CD4-positive, CD25-positive, alpha-beta regulatory T cell (primary cell): ENCODE data around the gene BSG. TPM values are rescaled to one million over a fixed set of nuclear protein-coding genes. Genes with fewer than 3 reads are reported as not detected.
"Not testable (repeated sequence)": the region's sequence is repeated elsewhere in the genome, so short reads cannot be mapped to it uniquely, and the experiment has no call there.

ENCODE experiments used
- ATAC-seq, 2 donors: fragments of 150-1000 bp; cut with Tn5 transposase; one replicate each; pipeline ENCODE4 v1.10.0; 2021; ENCODE audit warnings: low read depth in 2 of 2, moderate number of reproducible peaks in 2 of 2, moderate library complexity in 1 of 2
- DNase-seq, 3 donors: peaks; one replicate each; pipeline versions ENCODE4 v3.0.0 to v3.0.0-alpha.2; 2012 to 2022; ENCODE audit warnings: mixed read lengths in 1 of 3
- H3K27ac ChIP-seq: one replicate; pipeline ENCODE4 v1.7.0; 2013; ENCODE audit warnings: mild to moderate bottlenecking, low read length; ENCODE audit not compliant: insufficient read depth, poor library complexity, severe bottlenecking
- H3K27me3 ChIP-seq: one replicate; pipeline ENCODE4 v1.7.0; 2013; ENCODE audit warnings: low read length; ENCODE audit not compliant: control insufficient read depth, insufficient read depth
- H3K36me3 ChIP-seq: one replicate; pipeline ENCODE4 v1.7.0; 2013; ENCODE audit warnings: mild to moderate bottlenecking, low read length, moderate library complexity; ENCODE audit not compliant: control insufficient read depth, insufficient read depth
- H3K4me1 ChIP-seq: 2 replicates; pipeline ENCODE4 v1.7.0; 2013; ENCODE audit warnings: mild to moderate bottlenecking, low read length; ENCODE audit not compliant: insufficient read depth, control insufficient read depth, poor library complexity, severe bottlenecking
- H3K4me3 ChIP-seq: one replicate; pipeline ENCODE4 v1.7.0; 2013; ENCODE audit warnings: low read depth, mild to moderate bottlenecking, low read length, moderate library complexity
- H3K9me3 ChIP-seq, 2 experiments: 1 replicate in 1 of 2; 2 replicates in 1 of 2; pipeline ENCODE4 v1.7.0; 2013; ENCODE audit warnings: low read length in 2 of 2, mild to moderate bottlenecking in 1 of 2, moderate library complexity in 1 of 2; ENCODE audit not compliant: control insufficient read depth in 2 of 2
- H3K27ac Mint-ChIP-seq, 3 donors: one replicate each; pipeline ENCODE4 v1.8.0; 2020 to 2022; ENCODE audit warnings: mild to moderate bottlenecking in 3 of 3, mixed read lengths in 3 of 3, moderate library complexity in 2 of 3
- H3K27me3 Mint-ChIP-seq: one replicate; pipeline ENCODE4 v1.8.0; 2022; ENCODE audit warnings: mild to moderate bottlenecking, mixed read lengths
- H3K36me3 Mint-ChIP-seq: one replicate; pipeline ENCODE4 v1.8.0; 2020; ENCODE audit warnings: mixed read lengths
- H3K4me1 Mint-ChIP-seq, 4 donors: one replicate each; pipeline ENCODE4 v1.8.0; 2020 to 2022; ENCODE audit warnings: mixed read lengths in 4 of 4, mild to moderate bottlenecking in 1 of 4
- H3K4me3 Mint-ChIP-seq, 4 donors: one replicate each; pipeline ENCODE4 v1.8.0; 2020 to 2022; ENCODE audit warnings: mild to moderate bottlenecking in 4 of 4, mixed read lengths in 4 of 4, moderate library complexity in 3 of 4
- H3K9me3 Mint-ChIP-seq, 7 donors: one replicate each; pipeline ENCODE4 v1.8.0; 2020 to 2022; ENCODE audit warnings: mixed read lengths in 7 of 7, mild to moderate bottlenecking in 3 of 7, moderate library complexity in 2 of 7
- polyA plus RNA-seq, 4 donors: library from polyadenylated mRNA; unstranded; fragments of 300-500 nt; fragmentation: Illumina TruSeq; gene quantifications; one replicate each; pipeline ENCODE4 v1.2.3, GENCODE V29; 2021
- total RNA-seq: library from RNA; stranded (reverse); gene quantifications from one replicate; pipeline ENCODE4 v1.2.3, GENCODE V29; 2022

The BSG gene
- total and polyA plus RNA-seq, 5 donors from 2014 or later: 132 to 338 (median 297) TPM

- no peak overlapping the region for H3K4me3 Mint-ChIP-seq
- no peaks in the 10 kb centered on the region for H3K27me3 Mint-ChIP-seq
These were observed 49.4 kb downstream of the BSG start for GRCh38 chr19:621819-622218.

GRCh38 chr19:622666-623065 lies 50.3 kb downstream of the BSG start:
- Mint-ChIP-seq H3K36me3 (peaks cover 9% of the 10 kb centered on the region), H3K27ac (no peak overlapping the region), H3K4me3 (no peak overlapping the region), H3K27me3 (no peaks in the 10 kb centered on the region), H3K4me1 (peaks cover 0 to 3% (median under 1%) of the 10 kb centered on the region in 4 donors), H3K9me3 (no peaks in the 10 kb centered on the region)
- Histone ChIP-seq H3K4me1 (no peaks in the 10 kb centered on the region), H3K9me3 (no peaks in the 10 kb centered on the region), H3K27ac (no peak overlapping the region), H3K36me3 (peaks cover 22% of the 10 kb centered on the region), H3K4me3 (no peak overlapping the region), H3K27me3 (no peaks in the 10 kb centered on the region)
- ATAC-seq: no peak
- no peak for DNase-seq

More at GRCh38 chr19:621819-622218, 49.4 kb downstream of the BSG start:
- H3K4me3 ChIP-seq: no peak overlapping the region
- no peak for ATAC-seq
- H3K4me1 Mint-ChIP-seq: peaks cover 0 to 3% (median under 1%) of the 10 kb centered on the region in 4 donors
- no peaks in the 10 kb centered on the region for H3K4me1 ChIP-seq
- H3K36me3 ChIP-seq: peaks cover 19% of the 10 kb centered on the region
- H3K9me3 Mint-ChIP-seq: no peaks in the 10 kb centered on the region
- H3K27ac Mint-ChIP-seq: no peak overlapping the region
- DNase-seq: no peak
- H3K27me3 ChIP-seq: no peaks in the 10 kb centered on the region
- peaks cover 9% of the 10 kb centered on the region for H3K36me3 Mint-ChIP-seq
- no peaks in the 10 kb centered on the region for H3K9me3 ChIP-seq
- no peak overlapping the region for H3K27ac ChIP-seq

GRCh38 chr19:623175-623916 lies 51.0 kb downstream of the BSG start:
- H3K4me1 ChIP-seq: no peaks in the 10 kb centered on the region
- no peaks in the 10 kb centered on the region for H3K9me3 Mint-ChIP-seq
- ATAC-seq (no peak), DNase-seq (no peak)
- no peaks in the 10 kb centered on the region for H3K9me3 ChIP-seq
- H3K4me3 Mint-ChIP-seq: no peak overlapping the region
- no peaks in the 10 kb centered on the region for H3K27me3 Mint-ChIP-seq
- H3K27me3 ChIP-seq: no peaks in the 10 kb centered on the region
- no peak overlapping the region for H3K27ac Mint-ChIP-seq
- peaks cover 0 to 3% (median under 1%) of the 10 kb centered on the region in 4 donors for H3K4me1 Mint-ChIP-seq
- H3K4me3 ChIP-seq: no peak overlapping the region
- no peak overlapping the region for H3K27ac ChIP-seq
- H3K36me3 Mint-ChIP-seq: peaks cover 11% of the 10 kb centered on the region
- H3K36me3 ChIP-seq: peaks cover 25% of the 10 kb centered on the region

GRCh38 chr19:623974-624373 lies 51.6 kb downstream of the BSG start:
- H3K4me3 Mint-ChIP-seq: no peak overlapping the region
- H3K9me3 Mint-ChIP-seq: no peaks in the 10 kb centered on the region
- peaks cover 0 to 5% (median 1%) of the 10 kb centered on the region in 4 donors for H3K4me1 Mint-ChIP-seq
- no peaks in the 10 kb centered on the region for H3K27me3 Mint-ChIP-seq
- peaks cover 31% of the 10 kb centered on the region for H3K36me3 ChIP-seq
- no peaks in the 10 kb centered on the region for H3K4me1 ChIP-seq
- ATAC-seq: no peak
- peak overlapping the region in 1 of 3 donors; percentile 69 for H3K27ac Mint-ChIP-seq
- H3K9me3 ChIP-seq: no peaks in the 10 kb centered on the region
- no peaks in the 10 kb centered on the region for H3K27me3 ChIP-seq
- DNase-seq: no peak
- peaks cover 12% of the 10 kb centered on the region for H3K36me3 Mint-ChIP-seq
- no peak overlapping the region for H3K4me3 ChIP-seq
- no peak overlapping the region for H3K27ac ChIP-seq

- no peaks in the 10 kb centered on the region for H3K27me3 ChIP-seq
- Mint-ChIP-seq H3K9me3 (no peaks in the 10 kb centered on the region), H3K27me3 (no peaks in the 10 kb centered on the region), H3K4me1 (peaks cover 0 to 6% (median 3%) of the 10 kb centered on the region in 4 donors), H3K36me3 (peaks cover 14% of the 10 kb centered on the region), H3K4me3 (no peak overlapping the region), H3K27ac (no peak overlapping the region)
- no peaks in the 10 kb centered on the region for H3K4me1 ChIP-seq
- DNase-seq (no peak), ATAC-seq (no peak)
- H3K27ac ChIP-seq: no peak overlapping the region
- H3K36me3 ChIP-seq: peaks cover 30% of the 10 kb centered on the region
- no peak overlapping the region for H3K4me3 ChIP-seq
- H3K9me3 ChIP-seq: no peaks in the 10 kb centered on the region
These were observed 52.2 kb downstream of the BSG start for GRCh38 chr19:624433-625109.

GRCh38 chr19:625257-625656 lies 52.9 kb downstream of the BSG start:
- H3K36me3 Mint-ChIP-seq: peaks cover 14% of the 10 kb centered on the region

GRCh38 chr19:626566-626965 lies 54.2 kb downstream of the BSG start:
- peak overlapping the region in 1 of 4 donors; percentile 56 for H3K4me3 Mint-ChIP-seq
- DNase-seq, H3K4me1 ChIP-seq, H3K9me3 ChIP-seq, H3K9me3 Mint-ChIP-seq, H3K27ac ChIP-seq, ATAC-seq, H3K27me3 ChIP-seq, H3K27ac Mint-ChIP-seq, H3K4me3 ChIP-seq, H3K27me3 Mint-ChIP-seq: not testable (repeated sequence)
- peaks cover 0 to 20% (median 6%) of the 10 kb centered on the region in 4 donors for H3K4me1 Mint-ChIP-seq
- H3K36me3 ChIP-seq: peaks cover 30% of the 10 kb centered on the region
- peaks cover 14% of the 10 kb centered on the region for H3K36me3 Mint-ChIP-seq

More at GRCh38 chr19:625257-625656, 52.9 kb downstream of the BSG start:
- H3K9me3 Mint-ChIP-seq: no peaks in the 10 kb centered on the region
- no peaks in the 10 kb centered on the region for H3K4me1 ChIP-seq
- no peak for DNase-seq
- H3K27ac Mint-ChIP-seq: peak overlapping the region in 1 of 3 donors; percentile 11
- no peak overlapping the region for H3K27ac ChIP-seq
- peaks cover 0 to 10% (median 3%) of the 10 kb centered on the region in 4 donors for H3K4me1 Mint-ChIP-seq
- H3K27me3 Mint-ChIP-seq: no peaks in the 10 kb centered on the region
- no peak overlapping the region for H3K4me3 Mint-ChIP-seq
- no peaks in the 10 kb centered on the region for H3K9me3 ChIP-seq
- H3K27me3 ChIP-seq: no peaks in the 10 kb centered on the region
- ATAC-seq: no peak
- no peak overlapping the region for H3K4me3 ChIP-seq
- H3K36me3 ChIP-seq: peaks cover 30% of the 10 kb centered on the region
